Measurements from ENCODE around the gene VPS33A.

DNA sequence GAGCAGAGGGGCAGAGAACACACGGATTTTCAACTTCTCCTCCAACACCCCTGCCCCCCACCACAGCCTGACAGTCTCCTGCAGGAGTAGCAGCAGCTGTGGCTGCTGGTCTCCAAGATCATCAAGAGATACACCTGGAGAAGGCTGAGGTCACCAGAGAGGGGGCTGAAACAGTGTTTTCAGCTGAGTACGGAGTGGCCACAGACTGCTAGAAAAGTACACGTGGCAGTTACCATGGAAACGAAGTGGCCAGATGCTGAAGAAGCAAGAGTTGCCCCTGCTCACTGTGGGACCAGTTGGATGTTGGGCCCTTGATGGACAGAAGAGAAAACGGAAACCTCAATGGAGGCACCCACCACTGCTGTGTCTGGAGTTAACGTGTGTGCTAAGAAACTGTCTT, 35.5 kb downstream of the VPS33A start:
- TF ChIP-seq, protein P1, sequence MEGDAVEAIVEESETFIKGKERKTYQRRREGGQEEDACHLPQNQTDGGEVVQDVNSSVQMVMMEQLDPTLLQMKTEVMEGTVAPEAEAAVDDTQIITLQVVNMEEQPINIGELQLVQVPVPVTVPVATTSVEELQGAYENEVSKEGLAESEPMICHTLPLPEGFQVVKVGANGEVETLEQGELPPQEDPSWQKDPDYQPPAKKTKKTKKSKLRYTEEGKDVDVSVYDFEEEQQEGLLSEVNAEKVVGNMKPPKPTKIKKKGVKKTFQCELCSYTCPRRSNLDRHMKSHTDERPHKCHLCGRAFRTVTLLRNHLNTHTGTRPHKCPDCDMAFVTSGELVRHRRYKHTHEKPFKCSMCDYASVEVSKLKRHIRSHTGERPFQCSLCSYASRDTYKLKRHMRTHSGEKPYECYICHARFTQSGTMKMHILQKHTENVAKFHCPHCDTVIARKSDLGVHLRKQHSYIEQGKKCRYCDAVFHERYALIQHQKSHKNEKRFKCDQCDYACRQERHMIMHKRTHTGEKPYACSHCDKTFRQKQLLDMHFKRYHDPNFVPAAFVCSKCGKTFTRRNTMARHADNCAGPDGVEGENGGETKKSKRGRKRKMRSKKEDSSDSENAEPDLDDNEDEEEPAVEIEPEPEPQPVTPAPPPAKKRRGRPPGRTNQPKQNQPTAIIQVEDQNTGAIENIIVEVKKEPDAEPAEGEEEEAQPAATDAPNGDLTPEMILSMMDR (IDR thresholded peaks at IDR 0.05) = no peak
- TF ChIP-seq ZSCAN20 (CRISPR knock-in tag; IDR thresholded peaks at IDR 0.05) = no peak
- no peak for TF ChIP-seq POLR2A (IDR thresholded peaks at IDR 0.05; ENCODE audit: low read length)
- no peak for TF ChIP-seq EP300 (IDR thresholded peaks at IDR 0.05)
- no peak for TF ChIP-seq NR3C1 (IDR thresholded peaks at IDR 0.05)
- TF ChIP-seq, protein P2, sequence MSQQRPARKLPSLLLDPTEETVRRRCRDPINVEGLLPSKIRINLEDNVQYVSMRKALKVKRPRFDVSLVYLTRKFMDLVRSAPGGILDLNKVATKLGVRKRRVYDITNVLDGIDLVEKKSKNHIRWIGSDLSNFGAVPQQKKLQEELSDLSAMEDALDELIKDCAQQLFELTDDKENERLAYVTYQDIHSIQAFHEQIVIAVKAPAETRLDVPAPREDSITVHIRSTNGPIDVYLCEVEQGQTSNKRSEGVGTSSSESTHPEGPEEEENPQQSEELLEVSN (IDR thresholded peaks at IDR 0.05; ENCODE audit: borderline replicate concordance, low read depth) = no peak

Data from A549 (cell line).